Progenitor cell of endocrine pancreas (in vitro differentiated cells): Measurements from ENCODE around the gene SLC1A1. TPM values are rescaled to one million over a fixed set of nuclear protein-coding genes. Genes with fewer than 3 reads are reported as not detected.
"Not testable (repeated sequence)": the region's sequence is repeated elsewhere in the genome, so short reads cannot be mapped to it uniquely, and the experiment has no call there.

ENCODE experiments used
- DNase-seq: peaks from one replicate; pipeline ENCODE4 v3.0.0; 2021; ENCODE audit warnings: low spot score; ENCODE audit not compliant: unreplicated experiment
- H3K27ac Mint-ChIP-seq: 2 replicates; pipeline ENCODE4 v1.8.0; 2021; ENCODE audit warnings: mild to moderate bottlenecking, moderate library complexity, mixed read lengths
- H3K27me3 Mint-ChIP-seq: 2 replicates; pipeline ENCODE4 v1.8.0; 2021; ENCODE audit warnings: mixed read lengths
- H3K36me3 Mint-ChIP-seq: 2 replicates; pipeline ENCODE4 v1.8.0; 2022; ENCODE audit warnings: mixed read lengths; ENCODE audit not compliant: insufficient read depth
- H3K4me1 Mint-ChIP-seq: 2 replicates; pipeline ENCODE4 v1.8.0; 2021; ENCODE audit warnings: low read depth, mixed read lengths
- H3K4me3 Mint-ChIP-seq: 2 replicates; pipeline ENCODE4 v1.8.0; 2021; ENCODE audit warnings: low read depth, mild to moderate bottlenecking, moderate library complexity, mixed read lengths
- H3K9me3 Mint-ChIP-seq: 2 replicates; pipeline ENCODE4 v1.8.0; 2021; ENCODE audit warnings: low read depth, mixed read lengths
- CTCF ChIP-seq: fragments of 200-600 bp; sonication (generic); IDR thresholded peaks from one replicate; pipeline ENCODE4 v1.5.0; 2021; ENCODE audit warnings: antibody characterized with exemption, mild to moderate bottlenecking; ENCODE audit not compliant: unreplicated experiment
- total RNA-seq: library from RNA; stranded (reverse); gene quantifications from 2 replicates; pipeline ENCODE4 v1.2.1, GENCODE V29; 2021

The SLC1A1 gene
- total RNA-seq, 1 donor from 2014 or later = 3.8 TPM

GRCh38 chr9:4538621-4539020 is 48.4 kb downstream of the SLC1A1 start:
- Mint-ChIP-seq H3K4me1 (peaks cover 14% of the 10 kb centered on the region), H3K36me3 (peaks cover 4% of the 10 kb centered on the region), H3K27ac (no peak overlapping the region), H3K9me3 (no peaks in the 10 kb centered on the region), H3K27me3 (no peaks in the 10 kb centered on the region), H3K4me3 (no peak overlapping the region)
- no peak for DNase-seq
- TF ChIP-seq CTCF = no peak

- no peak overlapping the region for H3K4me3 Mint-ChIP-seq
- peaks cover 4% of the 10 kb centered on the region for H3K36me3 Mint-ChIP-seq
- no peaks in the 10 kb centered on the region for H3K27me3 Mint-ChIP-seq
- no peak for DNase-seq
- no peaks in the 10 kb centered on the region for H3K9me3 Mint-ChIP-seq
- H3K4me1 Mint-ChIP-seq = peaks cover 14% of the 10 kb centered on the region
- no peak for TF ChIP-seq CTCF
- H3K27ac Mint-ChIP-seq = no peak overlapping the region
Measured at GRCh38 chr9:4540425-4540824, 50.2 kb downstream of the SLC1A1 start.

GRCh38 chr9:4541281-4541680 is 51.0 kb downstream of the SLC1A1 start:
- Mint-ChIP-seq H3K27ac (no peak overlapping the region), H3K9me3 (no peaks in the 10 kb centered on the region), H3K36me3 (peaks cover 4% of the 10 kb centered on the region), H3K27me3 (no peaks in the 10 kb centered on the region), H3K4me1 (peaks cover 14% of the 10 kb centered on the region), H3K4me3 (no peak overlapping the region)
- TF ChIP-seq CTCF = no peak
- no peak for DNase-seq

GRCh38 chr9:4541856-4542255 is 51.6 kb downstream of the SLC1A1 start:
- peak overlapping the region; percentile 29 for H3K27ac Mint-ChIP-seq
- H3K36me3 Mint-ChIP-seq = peaks cover 4% of the 10 kb centered on the region
- H3K4me1 Mint-ChIP-seq = peaks cover 14% of the 10 kb centered on the region
- TF ChIP-seq CTCF = no peak
- no peak for DNase-seq
- no peaks in the 10 kb centered on the region for H3K9me3 Mint-ChIP-seq
- H3K27me3 Mint-ChIP-seq = no peaks in the 10 kb centered on the region
- no peak overlapping the region for H3K4me3 Mint-ChIP-seq

- not testable (repeated sequence) for H3K36me3 Mint-ChIP-seq, DNase-seq, H3K27me3 Mint-ChIP-seq, H3K27ac Mint-ChIP-seq, H3K9me3 Mint-ChIP-seq, H3K4me3 Mint-ChIP-seq
- H3K4me1 Mint-ChIP-seq = peaks cover 11% of the 10 kb centered on the region
Measured at GRCh38 chr9:4544714-4545113, 54.4 kb downstream of the SLC1A1 start.

- Mint-ChIP-seq H3K36me3 (no peaks in the 10 kb centered on the region), H3K27me3 (no peaks in the 10 kb centered on the region), H3K4me3 (no peak overlapping the region), H3K9me3 (no peaks in the 10 kb centered on the region), H3K27ac (no peak overlapping the region), H3K4me1 (peaks cover 4% of the 10 kb centered on the region)
- no peak for DNase-seq
- TF ChIP-seq CTCF = no peak
Measured at GRCh38 chr9:4547016-4547415, 56.7 kb downstream of the SLC1A1 start.
